Measurements from ENCODE around the gene MEIOB.
A peak's percentile ranks its signal among the peaks of the same experiment; 100 is the strongest.
"Not testable (repeated sequence)": the region's sequence is repeated elsewhere in the genome, so short reads cannot be mapped to it uniquely, and the experiment has no call there.

The MEIOB gene

DNA sequence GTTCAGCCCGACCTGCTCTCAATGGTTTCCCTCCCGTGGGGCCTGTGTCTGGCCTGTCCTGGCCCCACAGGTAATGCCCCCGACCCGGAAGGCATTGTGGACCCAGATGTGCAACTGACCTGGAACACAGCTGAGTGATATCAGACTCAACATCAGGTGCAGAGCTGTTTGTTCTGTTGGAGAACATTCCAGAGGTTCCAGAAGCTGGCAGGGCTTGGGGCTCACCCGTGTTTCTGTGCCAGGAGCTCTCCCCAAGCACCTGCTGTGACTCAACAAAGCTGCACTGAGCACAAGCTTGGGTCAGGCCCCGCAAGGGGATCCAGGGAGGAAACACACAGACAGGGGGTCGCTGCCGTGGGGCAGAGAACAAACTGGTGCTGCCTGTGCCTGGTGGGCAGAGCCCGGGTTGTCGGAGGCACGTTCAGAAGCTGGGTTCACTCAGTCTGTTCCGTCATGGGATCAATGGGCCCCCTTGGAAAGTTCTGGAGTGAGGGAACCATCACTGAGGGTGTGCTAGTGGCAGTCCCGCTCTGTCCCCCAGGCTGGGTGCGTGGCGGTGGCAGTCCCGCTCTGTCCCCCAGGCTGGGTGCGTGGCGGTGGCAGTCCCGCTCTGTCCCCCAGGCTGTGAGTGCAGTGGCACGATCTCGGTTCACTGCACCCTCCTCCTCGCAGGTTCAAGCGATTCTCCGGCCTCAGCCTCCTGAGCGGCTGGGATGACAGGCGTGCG is 24.1 kb upstream of the MEIOB start:
- Histone ChIP-seq H3K9me3 (ENCODE audit: control insufficient read depth in 2 of 2, low read length in 2 of 2) (no peaks in the 10 kb centered on the region), H3K4me1 (ENCODE audit: control insufficient read depth in 2 of 2, insufficient read depth in 2 of 2, low read length in 2 of 2) (peaks cover 21 to 32% of the 10 kb centered on the region in 2 donors), H3K36me3 (ENCODE audit: control insufficient read depth in 2 of 2, insufficient read depth in 2 of 2, low read length in 2 of 2) (no peaks in the 10 kb centered on the region), H3K27ac (ENCODE audit: low read depth in 2 of 2, low read length in 2 of 2) (peak overlapping the region in 1 of 2 donors; percentile 38), H3K27me3 (ENCODE audit: control insufficient read depth in 2 of 2, insufficient read depth in 2 of 2, low read length in 2 of 2) (no peaks in the 10 kb centered on the region), H3K9ac (ENCODE audit: low read depth in 1 of 2, low read length in 2 of 2) (no peak overlapping the region), H3K4me3 (ENCODE audit: low read length in 2 of 2) (no peak overlapping the region)

- H3K36me3 ChIP-seq (ENCODE audit: control insufficient read depth in 2 of 2, insufficient read depth in 2 of 2, low read length in 2 of 2): no peaks in the 10 kb centered on the region
- H3K4me1 ChIP-seq (ENCODE audit: control insufficient read depth in 2 of 2, insufficient read depth in 2 of 2, low read length in 2 of 2): peaks cover 16 to 25% of the 10 kb centered on the region in 2 donors
- no peaks in the 10 kb centered on the region for H3K27me3 ChIP-seq (ENCODE audit: control insufficient read depth in 2 of 2, insufficient read depth in 2 of 2, low read length in 2 of 2)
- no peaks in the 10 kb centered on the region for H3K9me3 ChIP-seq (ENCODE audit: control insufficient read depth in 2 of 2, low read length in 2 of 2)
- no peak overlapping the region for H3K4me3 ChIP-seq (ENCODE audit: low read length in 2 of 2)
- peak overlapping the region; percentile 77 to 84 for H3K27ac ChIP-seq (ENCODE audit: low read depth in 2 of 2, low read length in 2 of 2)
- no peak overlapping the region for H3K9ac ChIP-seq (ENCODE audit: low read depth in 1 of 2, low read length in 2 of 2)
These were observed 23.1 kb upstream of the MEIOB start for GRCh38 chr16:1895068-1895467.

DNA sequence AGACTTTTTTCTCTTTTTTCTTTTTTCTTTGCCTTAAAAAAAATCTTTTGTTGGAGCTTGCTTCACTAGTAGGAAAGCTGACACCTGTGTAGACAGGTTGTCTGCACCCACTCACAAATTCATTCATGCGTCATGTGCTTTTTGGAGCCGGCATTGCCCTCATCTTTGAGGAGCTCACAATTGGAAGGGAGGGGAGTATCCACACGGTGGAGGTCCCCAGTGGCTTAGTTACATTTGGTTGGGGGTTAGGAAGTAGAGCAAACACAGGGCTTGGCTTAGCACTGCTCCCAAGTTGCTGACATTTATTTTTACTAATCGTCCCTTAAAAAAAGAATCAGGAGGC is 18.7 kb upstream of the MEIOB start:
- Histone ChIP-seq H3K27ac (ENCODE audit: low read depth in 2 of 2, low read length in 2 of 2) (no peak overlapping the region), H3K4me3 (ENCODE audit: low read length in 2 of 2) (no peak overlapping the region), H3K27me3 (ENCODE audit: control insufficient read depth in 2 of 2, insufficient read depth in 2 of 2, low read length in 2 of 2) (no peaks in the 10 kb centered on the region), H3K4me1 (ENCODE audit: control insufficient read depth in 2 of 2, insufficient read depth in 2 of 2, low read length in 2 of 2) (peaks cover 14 to 15% of the 10 kb centered on the region in 2 donors), H3K36me3 (ENCODE audit: control insufficient read depth in 2 of 2, insufficient read depth in 2 of 2, low read length in 2 of 2) (no peaks in the 10 kb centered on the region), H3K9me3 (ENCODE audit: control insufficient read depth in 2 of 2, low read length in 2 of 2) (no peaks in the 10 kb centered on the region), H3K9ac (ENCODE audit: low read depth in 1 of 2, low read length in 2 of 2) (no peak overlapping the region)

GRCh38 chr16:1890024-1890707 is 18.2 kb upstream of the MEIOB start:
- no peak overlapping the region for H3K4me3 ChIP-seq (ENCODE audit: low read length in 2 of 2)
- H3K9ac ChIP-seq (ENCODE audit: low read depth in 1 of 2, low read length in 2 of 2): no peak overlapping the region
- no peaks in the 10 kb centered on the region for H3K27me3 ChIP-seq (ENCODE audit: control insufficient read depth in 2 of 2, insufficient read depth in 2 of 2, low read length in 2 of 2)
- H3K36me3 ChIP-seq (ENCODE audit: control insufficient read depth in 2 of 2, insufficient read depth in 2 of 2, low read length in 2 of 2): no peaks in the 10 kb centered on the region
- no peaks in the 10 kb centered on the region for H3K9me3 ChIP-seq (ENCODE audit: control insufficient read depth in 2 of 2, low read length in 2 of 2)
- H3K27ac ChIP-seq (ENCODE audit: low read depth in 2 of 2, low read length in 2 of 2): no peak overlapping the region
- H3K4me1 ChIP-seq (ENCODE audit: control insufficient read depth in 2 of 2, insufficient read depth in 2 of 2, low read length in 2 of 2): peaks cover 12 to 13% of the 10 kb centered on the region in 2 donors

- H3K27ac ChIP-seq (ENCODE audit: low read depth in 2 of 2, low read length in 2 of 2): no peak overlapping the region
- H3K9ac ChIP-seq (ENCODE audit: low read depth in 1 of 2, low read length in 2 of 2): no peak overlapping the region
- no peaks in the 10 kb centered on the region for H3K27me3 ChIP-seq (ENCODE audit: control insufficient read depth in 2 of 2, insufficient read depth in 2 of 2, low read length in 2 of 2)
- peaks cover under 1 to 3% of the 10 kb centered on the region in 2 donors for H3K4me1 ChIP-seq (ENCODE audit: control insufficient read depth in 2 of 2, insufficient read depth in 2 of 2, low read length in 2 of 2)
- no peaks in the 10 kb centered on the region for H3K9me3 ChIP-seq (ENCODE audit: control insufficient read depth in 2 of 2, low read length in 2 of 2)
- no peak overlapping the region for H3K4me3 ChIP-seq (ENCODE audit: low read length in 2 of 2)
- H3K36me3 ChIP-seq (ENCODE audit: control insufficient read depth in 2 of 2, insufficient read depth in 2 of 2, low read length in 2 of 2): no peaks in the 10 kb centered on the region
These were observed 15.9 kb upstream of the MEIOB start for GRCh38 chr16:1887711-1888354.

- Histone ChIP-seq H3K9ac (ENCODE audit: low read depth in 1 of 2, low read length in 2 of 2) (no peak overlapping the region), H3K27ac (ENCODE audit: low read depth in 2 of 2, low read length in 2 of 2) (no peak overlapping the region), H3K27me3 (ENCODE audit: control insufficient read depth in 2 of 2, insufficient read depth in 2 of 2, low read length in 2 of 2) (no peaks in the 10 kb centered on the region), H3K9me3 (ENCODE audit: control insufficient read depth in 2 of 2, low read length in 2 of 2) (no peaks in the 10 kb centered on the region), H3K36me3 (ENCODE audit: control insufficient read depth in 2 of 2, insufficient read depth in 2 of 2, low read length in 2 of 2) (no peaks in the 10 kb centered on the region), H3K4me3 (ENCODE audit: low read length in 2 of 2) (no peak overlapping the region), H3K4me1 (ENCODE audit: control insufficient read depth in 2 of 2, insufficient read depth in 2 of 2, low read length in 2 of 2) (no peaks in the 10 kb centered on the region)
These were observed 12.9 kb upstream of the MEIOB start for GRCh38 chr16:1884889-1885288.

- no peak overlapping the region for H3K9ac ChIP-seq (ENCODE audit: low read depth in 1 of 2, low read length in 2 of 2)
- no peaks in the 10 kb centered on the region for H3K4me1 ChIP-seq (ENCODE audit: control insufficient read depth in 2 of 2, insufficient read depth in 2 of 2, low read length in 2 of 2)
- H3K9me3 ChIP-seq (ENCODE audit: control insufficient read depth in 2 of 2, low read length in 2 of 2): no peaks in the 10 kb centered on the region
- H3K4me3 ChIP-seq (ENCODE audit: low read length in 2 of 2): no peak overlapping the region
- H3K27ac ChIP-seq (ENCODE audit: low read depth in 2 of 2, low read length in 2 of 2): no peak overlapping the region
- no peaks in the 10 kb centered on the region for H3K27me3 ChIP-seq (ENCODE audit: control insufficient read depth in 2 of 2, insufficient read depth in 2 of 2, low read length in 2 of 2)
- H3K36me3 ChIP-seq (ENCODE audit: control insufficient read depth in 2 of 2, insufficient read depth in 2 of 2, low read length in 2 of 2): no peaks in the 10 kb centered on the region
These were observed 12.3 kb upstream of the MEIOB start for GRCh38 chr16:1884155-1884760.

DNA sequence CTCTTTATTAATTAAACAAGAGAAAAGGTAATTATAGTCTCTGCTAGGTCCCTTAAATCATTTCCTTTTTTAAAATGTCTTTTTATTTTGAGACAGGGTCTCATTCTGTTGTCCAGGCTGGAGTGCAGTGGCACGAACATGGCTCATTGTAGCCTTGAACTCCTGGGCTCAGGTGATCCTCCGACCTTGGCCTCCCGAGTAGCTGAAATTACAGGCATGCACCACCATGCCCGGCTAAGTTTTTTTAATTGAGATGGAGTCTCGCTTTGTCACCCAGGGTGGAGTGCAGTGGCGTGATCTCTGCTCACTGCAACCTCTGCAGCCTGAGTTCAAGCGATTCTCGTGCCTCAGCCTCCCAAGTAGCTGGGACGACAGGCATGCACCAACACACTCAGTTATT is 9.2 kb upstream of the MEIOB start:
- H3K9me3 ChIP-seq (ENCODE audit: control insufficient read depth in 2 of 2, low read length in 2 of 2); H3K27me3 ChIP-seq (ENCODE audit: control insufficient read depth in 2 of 2, insufficient read depth in 2 of 2, low read length in 2 of 2); H3K9ac ChIP-seq (ENCODE audit: low read depth in 1 of 2, low read length in 2 of 2); H3K4me3 ChIP-seq (ENCODE audit: low read length in 2 of 2); H3K36me3 ChIP-seq (ENCODE audit: control insufficient read depth in 2 of 2, insufficient read depth in 2 of 2, low read length in 2 of 2); H3K27ac ChIP-seq (ENCODE audit: low read depth in 2 of 2, low read length in 2 of 2): not testable (repeated sequence)
- peaks cover 6 to 13% of the 10 kb centered on the region in 2 donors for H3K4me1 ChIP-seq (ENCODE audit: control insufficient read depth in 2 of 2, insufficient read depth in 2 of 2, low read length in 2 of 2)

- peaks cover 6 to 13% of the 10 kb centered on the region in 2 donors for H3K4me1 ChIP-seq (ENCODE audit: control insufficient read depth in 2 of 2, insufficient read depth in 2 of 2, low read length in 2 of 2)
- no peaks in the 10 kb centered on the region for H3K36me3 ChIP-seq (ENCODE audit: control insufficient read depth in 2 of 2, insufficient read depth in 2 of 2, low read length in 2 of 2)
- H3K27ac ChIP-seq (ENCODE audit: low read depth in 2 of 2, low read length in 2 of 2): no peak overlapping the region
- no peak overlapping the region for H3K9ac ChIP-seq (ENCODE audit: low read depth in 1 of 2, low read length in 2 of 2)
- H3K27me3 ChIP-seq (ENCODE audit: control insufficient read depth in 2 of 2, insufficient read depth in 2 of 2, low read length in 2 of 2): peaks cover 0 to 4% of the 10 kb centered on the region in 2 donors
- H3K9me3 ChIP-seq (ENCODE audit: control insufficient read depth in 2 of 2, low read length in 2 of 2): no peaks in the 10 kb centered on the region
- H3K4me3 ChIP-seq (ENCODE audit: low read length in 2 of 2): no peak overlapping the region
These were observed 7.5 kb upstream of the MEIOB start for GRCh38 chr16:1879477-1879876.

- no peak overlapping the region for H3K9ac ChIP-seq (ENCODE audit: low read depth in 1 of 2, low read length in 2 of 2)
- no peaks in the 10 kb centered on the region for H3K9me3 ChIP-seq (ENCODE audit: control insufficient read depth in 2 of 2, low read length in 2 of 2)
- H3K27me3 ChIP-seq (ENCODE audit: control insufficient read depth in 2 of 2, insufficient read depth in 2 of 2, low read length in 2 of 2): peaks cover 0 to 4% of the 10 kb centered on the region in 2 donors
- peaks cover 6 to 13% of the 10 kb centered on the region in 2 donors for H3K4me1 ChIP-seq (ENCODE audit: control insufficient read depth in 2 of 2, insufficient read depth in 2 of 2, low read length in 2 of 2)
- no peak overlapping the region for H3K27ac ChIP-seq (ENCODE audit: low read depth in 2 of 2, low read length in 2 of 2)
- H3K4me3 ChIP-seq (ENCODE audit: low read length in 2 of 2): no peak overlapping the region
- no peaks in the 10 kb centered on the region for H3K36me3 ChIP-seq (ENCODE audit: control insufficient read depth in 2 of 2, insufficient read depth in 2 of 2, low read length in 2 of 2)
These were observed 6.3 kb upstream of the MEIOB start for GRCh38 chr16:1878256-1878655.

All from mucosa of rectum (tissue), 2 donors.